ENCODE results near the gene ANKRD11. TPM values are rescaled to one million over a fixed set of nuclear protein-coding genes. Genes with fewer than 3 reads are reported as not detected.

Gene ANKRD11
- total RNA-seq, 1 experiment from 2014 or later, result 99.4 TPM

DNA sequence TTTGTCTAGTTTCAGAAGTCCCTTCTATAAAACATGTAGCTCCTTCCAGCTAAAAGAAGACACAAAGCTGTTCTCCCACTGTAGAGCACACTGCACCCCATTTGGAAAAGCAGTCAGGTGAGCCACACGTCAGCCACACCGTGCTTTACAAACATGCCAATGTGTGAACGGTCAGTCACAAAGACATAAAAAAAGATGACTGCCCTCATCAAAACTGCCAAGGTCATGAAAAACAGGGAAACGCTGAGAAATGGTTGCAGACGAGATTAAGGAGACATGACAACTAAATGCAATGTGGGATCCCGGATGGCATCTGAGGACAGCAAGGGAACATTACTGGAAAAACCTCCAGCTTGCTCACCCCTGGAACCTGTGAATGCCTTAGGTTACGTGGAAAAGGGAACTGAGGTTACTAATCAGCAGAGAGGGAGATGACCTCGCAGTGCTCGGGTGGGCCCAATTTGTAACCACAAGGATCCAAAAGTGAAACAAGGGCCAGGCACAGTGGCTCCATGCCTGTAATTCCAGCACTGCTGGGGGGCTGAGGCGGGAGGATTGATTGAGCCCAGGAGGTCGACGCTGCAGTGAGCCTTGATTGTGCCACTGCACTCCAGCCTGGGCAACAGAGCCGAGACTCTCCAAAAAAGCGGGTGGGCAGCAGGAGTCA, 8.1 kb downstream of the ANKRD11 start:
- in situ Hi-C loops (cut with HindIII; ENCODE audit: low pct_unique_long_range_greater_than_20kb, low sequenced_read_pairs), result no loop called here
- TF ChIP-seq TCF7L2 (IDR thresholded peaks at IDR 0.05; ENCODE audit: low read depth, low read length) (no peak), POLR2AphosphoS5 (IDR thresholded peaks at IDR 0.05; ENCODE audit: low read depth, low read length) (no peak), SIN3A (IDR thresholded peaks at IDR 0.05; ENCODE audit: borderline replicate concordance, insufficient read depth, low read depth, low read length) (no peak)
- TF ChIP-seq, protein P1, sequence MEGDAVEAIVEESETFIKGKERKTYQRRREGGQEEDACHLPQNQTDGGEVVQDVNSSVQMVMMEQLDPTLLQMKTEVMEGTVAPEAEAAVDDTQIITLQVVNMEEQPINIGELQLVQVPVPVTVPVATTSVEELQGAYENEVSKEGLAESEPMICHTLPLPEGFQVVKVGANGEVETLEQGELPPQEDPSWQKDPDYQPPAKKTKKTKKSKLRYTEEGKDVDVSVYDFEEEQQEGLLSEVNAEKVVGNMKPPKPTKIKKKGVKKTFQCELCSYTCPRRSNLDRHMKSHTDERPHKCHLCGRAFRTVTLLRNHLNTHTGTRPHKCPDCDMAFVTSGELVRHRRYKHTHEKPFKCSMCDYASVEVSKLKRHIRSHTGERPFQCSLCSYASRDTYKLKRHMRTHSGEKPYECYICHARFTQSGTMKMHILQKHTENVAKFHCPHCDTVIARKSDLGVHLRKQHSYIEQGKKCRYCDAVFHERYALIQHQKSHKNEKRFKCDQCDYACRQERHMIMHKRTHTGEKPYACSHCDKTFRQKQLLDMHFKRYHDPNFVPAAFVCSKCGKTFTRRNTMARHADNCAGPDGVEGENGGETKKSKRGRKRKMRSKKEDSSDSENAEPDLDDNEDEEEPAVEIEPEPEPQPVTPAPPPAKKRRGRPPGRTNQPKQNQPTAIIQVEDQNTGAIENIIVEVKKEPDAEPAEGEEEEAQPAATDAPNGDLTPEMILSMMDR (IDR thresholded peaks at IDR 0.05), result no peak
- TF ChIP-seq, protein P2, sequence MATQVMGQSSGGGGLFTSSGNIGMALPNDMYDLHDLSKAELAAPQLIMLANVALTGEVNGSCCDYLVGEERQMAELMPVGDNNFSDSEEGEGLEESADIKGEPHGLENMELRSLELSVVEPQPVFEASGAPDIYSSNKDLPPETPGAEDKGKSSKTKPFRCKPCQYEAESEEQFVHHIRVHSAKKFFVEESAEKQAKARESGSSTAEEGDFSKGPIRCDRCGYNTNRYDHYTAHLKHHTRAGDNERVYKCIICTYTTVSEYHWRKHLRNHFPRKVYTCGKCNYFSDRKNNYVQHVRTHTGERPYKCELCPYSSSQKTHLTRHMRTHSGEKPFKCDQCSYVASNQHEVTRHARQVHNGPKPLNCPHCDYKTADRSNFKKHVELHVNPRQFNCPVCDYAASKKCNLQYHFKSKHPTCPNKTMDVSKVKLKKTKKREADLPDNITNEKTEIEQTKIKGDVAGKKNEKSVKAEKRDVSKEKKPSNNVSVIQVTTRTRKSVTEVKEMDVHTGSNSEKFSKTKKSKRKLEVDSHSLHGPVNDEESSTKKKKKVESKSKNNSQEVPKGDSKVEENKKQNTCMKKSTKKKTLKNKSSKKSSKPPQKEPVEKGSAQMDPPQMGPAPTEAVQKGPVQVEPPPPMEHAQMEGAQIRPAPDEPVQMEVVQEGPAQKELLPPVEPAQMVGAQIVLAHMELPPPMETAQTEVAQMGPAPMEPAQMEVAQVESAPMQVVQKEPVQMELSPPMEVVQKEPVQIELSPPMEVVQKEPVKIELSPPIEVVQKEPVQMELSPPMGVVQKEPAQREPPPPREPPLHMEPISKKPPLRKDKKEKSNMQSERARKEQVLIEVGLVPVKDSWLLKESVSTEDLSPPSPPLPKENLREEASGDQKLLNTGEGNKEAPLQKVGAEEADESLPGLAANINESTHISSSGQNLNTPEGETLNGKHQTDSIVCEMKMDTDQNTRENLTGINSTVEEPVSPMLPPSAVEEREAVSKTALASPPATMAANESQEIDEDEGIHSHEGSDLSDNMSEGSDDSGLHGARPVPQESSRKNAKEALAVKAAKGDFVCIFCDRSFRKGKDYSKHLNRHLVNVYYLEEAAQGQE (IDR thresholded peaks at IDR 0.05; ENCODE audit: insufficient read depth in 1 of 2, low read depth in 2 of 2, low read length in 1 of 2), result no peak
- Histone ChIP-seq H3K9me3 (ENCODE audit: control insufficient read depth, insufficient read depth, low read depth, low read length) (no peaks in the 10 kb centered on the region), H3K27ac (ENCODE audit: low read length) (no peak overlapping the region), H3K36me3 (ENCODE audit: control insufficient read depth, insufficient read depth, low read length) (no peaks in the 10 kb centered on the region), H3K4me1 (ENCODE audit: control insufficient read depth, insufficient read depth, low read length) (peaks cover 55% of the 10 kb centered on the region), H3K4me3 (ENCODE audit: low read depth in 2 of 2, low read length in 2 of 2) (no peak overlapping the region), H3K27me3 (ENCODE audit: control insufficient read depth, insufficient read depth, low read length) (no peaks in the 10 kb centered on the region)
- ChIA-PET CTCF (interaction anchor here (0.6 kb wide), 1 partner anchor 86 kb away, joined by 4 read pairs; no protein-coding TSS in a partner anchor), POLR2A (no interaction called here)
- ATAC-seq, result no peak; the same call in 1 of the 2 replicates
- no TSS peak for BruUV-seq (replicated peaks)
- no peak for DNase-seq (ENCODE audit: low read depth, low spot score)
- intact Hi-C loops (cut with micrococcal nuclease; ENCODE audit: unreplicated experiment), result no loop called here

DNA sequence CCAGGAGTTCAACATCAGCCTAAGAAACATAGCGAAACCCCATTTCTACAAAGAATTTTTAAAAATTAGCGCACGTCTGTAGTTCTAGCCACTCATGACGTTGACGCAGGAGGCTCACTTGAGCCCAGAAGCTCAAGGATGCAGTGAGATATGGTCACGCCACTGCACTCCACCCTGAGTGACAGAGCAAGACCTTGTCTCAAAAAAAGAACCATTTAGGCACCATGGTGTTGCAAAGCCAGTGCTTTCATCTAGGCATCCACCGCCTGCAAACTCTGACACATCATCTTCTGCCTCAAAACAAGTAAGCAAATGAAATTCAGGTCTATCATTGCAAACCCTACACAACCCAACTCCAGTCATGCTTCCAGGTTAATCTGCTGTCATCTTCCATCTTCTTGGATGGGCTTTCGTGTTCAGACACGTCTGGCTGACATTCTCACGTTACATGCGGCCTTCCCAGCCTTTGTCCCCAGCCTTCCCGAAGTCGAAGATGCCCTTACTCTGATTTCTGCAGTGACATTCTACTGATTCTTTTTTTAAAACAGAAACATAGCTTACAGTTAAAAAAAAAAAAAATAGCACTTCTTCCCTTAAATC, 8.9 kb downstream of the ANKRD11 start:
- Histone ChIP-seq H3K9me3 (ENCODE audit: control insufficient read depth, insufficient read depth, low read depth, low read length) (no peaks in the 10 kb centered on the region), H3K4me3 (ENCODE audit: low read depth in 2 of 2, low read length in 2 of 2) (no peak overlapping the region), H3K36me3 (ENCODE audit: control insufficient read depth, insufficient read depth, low read length) (no peaks in the 10 kb centered on the region), H3K27me3 (ENCODE audit: control insufficient read depth, insufficient read depth, low read length) (no peaks in the 10 kb centered on the region), H3K4me1 (ENCODE audit: control insufficient read depth, insufficient read depth, low read length) (peaks cover 58% of the 10 kb centered on the region), H3K27ac (ENCODE audit: low read length) (no peak overlapping the region)
- ChIA-PET POLR2A (no interaction called here), CTCF (no interaction called here)
- DNase-seq (ENCODE audit: low read depth, low spot score) (no peak), ATAC-seq (no peak)
- no TSS peak for BruUV-seq (replicated peaks)
- intact Hi-C loops (cut with micrococcal nuclease; ENCODE audit: unreplicated experiment), result no loop called here
- in situ Hi-C loops (cut with HindIII; ENCODE audit: low pct_unique_long_range_greater_than_20kb, low sequenced_read_pairs), result no loop called here
- TF ChIP-seq POLR2AphosphoS5 (IDR thresholded peaks at IDR 0.05; ENCODE audit: low read depth, low read length) (no peak), SIN3A (IDR thresholded peaks at IDR 0.05; ENCODE audit: borderline replicate concordance, insufficient read depth, low read depth, low read length) (no peak), TCF7L2 (IDR thresholded peaks at IDR 0.05; ENCODE audit: low read depth, low read length) (no peak)
- TF ChIP-seq, protein P1 (IDR thresholded peaks at IDR 0.05), result no peak
- TF ChIP-seq, protein P2 (IDR thresholded peaks at IDR 0.05; ENCODE audit: insufficient read depth in 1 of 2, low read depth in 2 of 2, low read length in 1 of 2), result no peak

Measured in Panc1 (cell line).